ENCODE results near the gene SHKBP1.
A peak's percentile ranks its signal among the peaks of the same experiment; 100 is the strongest.

The SHKBP1 gene

GRCh38 chr19:40565355-40565754 lies 11.3 kb upstream of the SHKBP1 start (continued):
- TF ChIP-seq ZNF157 (tag by site-specific recombination; IDR thresholded peaks at IDR 0.05), result no peak
- TF ChIP-seq ZNF423 (tag by site-specific recombination; IDR thresholded peaks at IDR 0.05), result no peak

- TF ChIP-seq ZNF248 (tag by site-specific recombination; IDR thresholded peaks at IDR 0.05) (no peak), ZNF341 (tag by site-specific recombination; IDR thresholded peaks at IDR 0.05; ENCODE audit: low read depth) (peak; percentile 61; the same call in 1 of the 2 replicates)
- ChIA-PET CTCF (interaction anchor here (0.8 to 12.8 kb wide), 4 partner anchors 14 to 68 kb away, joined by 3 to 132 read pairs (median 5); no protein-coding TSS in a partner anchor), POLR2A (interaction anchor here (0.6 kb wide), 1 partner anchor 187 kb away, joined by 5 read pairs; no protein-coding TSS in a partner anchor)
- Histone ChIP-seq H3K27ac (ENCODE audit: extremely low read depth, low read depth, low read length) (no peak overlapping the region), H3K36me3 (ENCODE audit: control insufficient read depth in 2 of 2, insufficient read depth in 1 of 2, low read length in 2 of 2) (no peaks in the 10 kb centered on the region), H3K4me3 (ENCODE audit: low read depth, low read length) (no peak overlapping the region), H3K9me3 (ENCODE audit: control insufficient read depth, insufficient read depth, low read depth, low read length) (no peaks in the 10 kb centered on the region), H3K4me1 (ENCODE audit: control insufficient read depth, insufficient read depth, low read length) (peaks cover 13% of the 10 kb centered on the region)
These were observed 10.7 kb upstream of the SHKBP1 start for GRCh38 chr19:40565910-40566495.

GRCh38 chr19:40567040-40567749 lies 9.5 kb upstream of the SHKBP1 start:
- POLR2A ChIA-PET, result interaction anchor here (1.7 kb wide), 1 partner anchor 141 kb away, joined by 6 read pairs; no protein-coding TSS in a partner anchor
- no peak for TF ChIP-seq ZNF660 (tag by site-specific recombination; IDR thresholded peaks at IDR 0.05)
- no peak for TF ChIP-seq SETDB1 (IDR thresholded peaks at IDR 0.05; ENCODE audit: insufficient read length, low read length)
- peak; percentile 78 for TF ChIP-seq ZNF610 (tag by site-specific recombination; IDR thresholded peaks at IDR 0.05; ENCODE audit: borderline replicate concordance)
- peak; percentile 95 for TF ChIP-seq ZNF223 (tag by site-specific recombination; IDR thresholded peaks at IDR 0.05)
- TF ChIP-seq ZNF580 (tag by site-specific recombination; IDR thresholded peaks at IDR 0.05), result peak; percentile 96
- peak; percentile 84 for TF ChIP-seq ZFP3 (tag by site-specific recombination; IDR thresholded peaks at IDR 0.05; ENCODE audit: low read depth)
- peak; percentile 85; the same call in 1 of the 2 replicates for TF ChIP-seq ZNF639 (tag by site-specific recombination; IDR thresholded peaks at IDR 0.05)
- peak; percentile 99 for TF ChIP-seq ZNF266 (tag by site-specific recombination; IDR thresholded peaks at IDR 0.05; ENCODE audit: low read depth)
- peak; percentile 49; the same call in 1 of the 2 replicates for TF ChIP-seq ZNF16 (tag by site-specific recombination; IDR thresholded peaks at IDR 0.05; ENCODE audit: low read depth)
- TF ChIP-seq ZNF707 (tag by site-specific recombination; IDR thresholded peaks at IDR 0.05), result peak; percentile 44; the same call in 1 of the 2 replicates
- TF ChIP-seq SP7 (tag by site-specific recombination; IDR thresholded peaks at IDR 0.05), result no peak
- peak; percentile 35; the same call in 1 of the 2 replicates for TF ChIP-seq PRDM10 (tag by site-specific recombination; IDR thresholded peaks at IDR 0.05)
- TF ChIP-seq ZNF211 (tag by site-specific recombination; IDR thresholded peaks at IDR 0.05; ENCODE audit: low read depth), result peak; percentile 61; the same call in 1 of the 2 replicates
- no peak for TF ChIP-seq ZNF114 (tag by site-specific recombination; IDR thresholded peaks at IDR 0.05)
- TF ChIP-seq ZNF155 (tag by site-specific recombination; IDR thresholded peaks at IDR 0.05), result peak; percentile 90; the same call in 1 of the 2 replicates
- TF ChIP-seq SCRT1 (tag by site-specific recombination; IDR thresholded peaks at IDR 0.05; ENCODE audit: borderline replicate concordance), result no peak
- 0 out of 2 replicates have a peak, but pooled peaks have one; percentile 32 for TF ChIP-seq ZNF600 (tag by site-specific recombination; IDR thresholded peaks at IDR 0.05)
- no peak for TF ChIP-seq ZNF843 (tag by site-specific recombination; IDR thresholded peaks at IDR 0.05)
- no peak for TF ChIP-seq GLIS2 (tag by site-specific recombination; IDR thresholded peaks at IDR 0.05)

More at GRCh38 chr19:40567040-40567749, 9.5 kb upstream of the SHKBP1 start:
- CTCF ChIA-PET, result interaction anchor here (0.6 to 12.8 kb wide), 9 partner anchors 8 to 1140 kb away, joined by 3 to 132 read pairs (median 5); partner anchors contain the start of gene LTBP4
- H3K36me3 ChIP-seq (ENCODE audit: control insufficient read depth in 2 of 2, insufficient read depth in 1 of 2, low read length in 2 of 2), result no peaks in the 10 kb centered on the region
- H3K9me3 ChIP-seq (ENCODE audit: control insufficient read depth, insufficient read depth, low read depth, low read length), result no peaks in the 10 kb centered on the region
- H3K4me3 ChIP-seq (ENCODE audit: low read depth, low read length), result peak overlapping the region; percentile 12
- H3K27ac ChIP-seq (ENCODE audit: extremely low read depth, low read depth, low read length), result no peak overlapping the region
- peaks cover 16% of the 10 kb centered on the region for H3K4me1 ChIP-seq (ENCODE audit: control insufficient read depth, insufficient read depth, low read length)
